ENCODE measurements around the gene TSPY10.
"Not testable (repeated sequence)": the region's sequence is repeated elsewhere in the genome, so short reads cannot be mapped to it uniquely, and the experiment has no call there.

Gene TSPY10, protein sequence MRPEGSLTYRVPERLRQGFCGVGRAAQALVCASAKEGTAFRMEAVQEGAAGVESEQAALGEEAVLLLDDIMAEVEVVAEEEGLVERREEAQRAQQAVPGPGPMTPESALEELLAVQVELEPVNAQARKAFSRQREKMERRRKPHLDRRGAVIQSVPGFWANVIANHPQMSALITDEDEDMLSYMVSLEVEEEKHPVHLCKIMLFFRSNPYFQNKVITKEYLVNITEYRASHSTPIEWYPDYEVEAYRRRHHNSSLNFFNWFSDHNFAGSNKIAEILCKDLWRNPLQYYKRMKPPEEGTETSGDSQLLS

DNA sequence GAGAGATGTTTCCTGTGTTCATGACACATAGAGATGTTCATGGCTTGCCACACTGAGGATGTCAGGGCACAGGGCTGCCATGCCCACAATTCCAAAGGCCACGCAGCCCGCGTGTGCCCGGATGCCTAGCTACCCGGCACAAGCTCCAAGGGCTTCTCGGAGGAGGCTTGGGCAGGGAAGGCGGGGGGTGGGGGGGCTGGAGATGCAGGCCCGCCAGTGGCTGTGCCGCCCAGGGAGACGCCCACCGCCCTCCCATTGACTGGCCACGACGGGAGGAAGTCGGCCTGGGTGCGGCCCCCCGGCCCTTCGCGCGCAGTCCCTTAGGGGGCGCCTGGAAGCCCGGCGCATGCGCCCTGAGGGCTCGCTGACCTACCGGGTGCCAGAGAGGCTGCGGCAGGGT, at the start of gene TSPY10:
Gene TSPY10 (plus strand): TSS at position 301 of the 400 bp plus-strand sequence. CDS start 46 bp downstream, at position 347.
- DNase-seq (ENCODE audit: low read depth in 1 of 2, low spot score in 1 of 2) = not testable (repeated sequence)

DNA sequence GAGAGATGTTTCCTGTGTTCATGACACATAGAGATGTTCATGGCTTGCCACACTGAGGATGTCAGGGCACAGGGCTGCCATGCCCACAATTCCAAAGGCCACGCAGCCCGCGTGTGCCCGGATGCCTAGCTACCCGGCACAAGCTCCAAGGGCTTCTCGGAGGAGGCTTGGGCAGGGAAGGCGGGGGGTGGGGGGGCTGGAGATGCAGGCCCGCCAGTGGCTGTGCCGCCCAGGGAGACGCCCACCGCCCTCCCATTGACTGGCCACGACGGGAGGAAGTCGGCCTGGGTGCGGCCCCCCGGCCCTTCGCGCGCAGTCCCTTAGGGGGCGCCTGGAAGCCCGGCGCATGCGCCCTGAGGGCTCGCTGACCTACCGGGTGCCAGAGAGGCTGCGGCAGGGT, 40.7 kb upstream of the TSPY10 start, which contains the start of gene TSPY9:
Gene TSPY9 (plus strand): TSS at position 301 of the 400 bp plus-strand sequence. CDS start 46 bp downstream, at position 347.
- not testable (repeated sequence) for DNase-seq (ENCODE audit: low read depth in 1 of 2, low spot score in 1 of 2)

DNA sequence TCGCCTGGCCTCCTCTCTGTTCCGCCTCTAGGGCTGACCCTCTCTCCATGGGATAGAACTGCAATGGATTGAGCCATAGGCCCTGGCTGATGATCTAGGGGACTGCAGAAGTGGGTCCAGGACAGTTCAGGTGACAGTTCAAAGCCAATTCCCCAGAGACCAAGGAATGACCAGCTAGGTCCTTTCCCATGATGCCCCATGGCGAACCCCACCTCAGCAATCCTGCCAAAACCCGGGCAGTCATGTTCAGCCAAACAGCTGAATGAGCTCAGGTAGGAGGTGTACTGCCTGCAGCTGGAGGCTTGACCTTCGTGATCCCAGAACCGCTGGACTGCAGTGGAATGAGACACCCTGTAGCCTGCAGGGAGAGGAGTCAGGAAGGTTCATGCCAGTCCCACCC, 23.3 kb upstream of the TSPY10 start:
- not testable (repeated sequence) for DNase-seq (ENCODE audit: low read depth in 1 of 2, low spot score in 1 of 2)

DNA sequence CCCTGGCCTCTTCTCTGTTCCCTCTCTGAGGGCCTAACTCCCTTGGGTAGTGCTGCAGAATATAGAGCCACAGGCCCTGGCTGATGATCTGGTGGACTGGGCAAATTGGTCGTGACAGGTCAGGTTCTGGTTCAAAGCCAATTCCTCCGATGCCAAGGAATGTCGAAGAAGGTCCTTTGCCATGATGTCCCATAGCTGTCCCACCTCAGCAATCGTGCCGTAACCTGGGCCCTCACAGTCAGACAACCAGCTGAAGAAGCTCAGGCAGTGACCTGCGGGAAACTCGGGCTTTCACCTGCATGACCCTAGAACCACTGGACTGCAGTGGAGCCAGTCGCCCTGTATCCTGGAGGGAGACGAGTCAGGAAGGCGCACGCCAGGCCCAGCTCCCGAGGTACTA, 11.4 kb upstream of the TSPY10 start:
- DNase-seq (ENCODE audit: low read depth in 1 of 2, low spot score in 1 of 2) = not testable (repeated sequence)
